NK-92 (cell line): ENCODE measurements around the gene FBL.
"Not testable (repeated sequence)": the region's sequence is repeated elsewhere in the genome, so short reads cannot be mapped to it uniquely, and the experiment has no call there.

ENCODE experiments used
- DNase-seq: peaks from one replicate; lab custom pipeline; 2025; ENCODE audit not compliant: unreplicated experiment; lab: John Stamatoyannopoulos, UW

FBL gene

DNA sequence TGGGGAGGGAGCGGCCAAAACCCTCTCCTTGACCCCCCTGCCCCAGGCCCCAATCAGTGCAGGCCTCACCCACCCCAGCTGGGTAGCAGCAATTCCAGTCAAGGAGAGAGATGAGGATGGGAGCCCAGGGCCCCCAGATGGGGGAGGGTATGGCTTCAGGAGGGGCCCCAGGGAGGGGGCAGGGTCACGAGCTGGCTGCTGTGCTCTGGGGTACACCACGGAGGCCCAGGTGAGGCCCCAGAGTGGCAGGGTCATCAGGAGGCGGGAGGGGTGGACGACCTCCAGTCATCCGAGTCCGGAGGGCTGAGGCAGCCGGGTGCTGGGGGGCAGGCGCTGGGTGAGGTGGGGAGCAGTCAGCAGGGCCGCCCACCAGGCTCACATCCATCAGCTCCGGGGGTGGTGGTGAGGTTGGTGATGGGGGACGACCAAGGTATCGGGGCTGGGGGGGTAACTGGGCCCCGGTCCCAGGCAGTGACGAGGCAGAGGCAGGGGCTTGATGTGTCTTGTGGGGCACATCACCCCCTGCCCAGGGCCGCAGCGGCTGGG is 20.6 kb downstream of the FBL start:
- no peak for DNase-seq

DNA sequence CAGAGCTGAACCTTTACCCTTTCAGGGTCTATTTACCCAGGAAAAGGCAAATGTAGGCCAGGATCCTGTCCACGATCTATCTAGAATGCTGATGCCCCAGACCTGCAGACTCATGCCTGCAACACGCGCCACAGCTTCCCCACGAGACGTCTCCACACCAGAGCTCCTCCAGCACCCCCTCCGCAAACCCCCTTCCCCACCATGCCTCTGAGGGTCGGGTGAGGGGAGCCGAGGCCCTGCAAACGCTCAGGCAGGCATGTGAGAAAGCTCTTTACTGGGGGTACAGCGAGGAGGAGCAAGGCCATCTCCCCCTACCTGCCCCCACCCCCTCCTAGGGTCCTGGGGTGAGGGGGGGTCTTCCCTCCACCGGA is 21.1 kb downstream of the FBL start:
- no peak for DNase-seq

DNA sequence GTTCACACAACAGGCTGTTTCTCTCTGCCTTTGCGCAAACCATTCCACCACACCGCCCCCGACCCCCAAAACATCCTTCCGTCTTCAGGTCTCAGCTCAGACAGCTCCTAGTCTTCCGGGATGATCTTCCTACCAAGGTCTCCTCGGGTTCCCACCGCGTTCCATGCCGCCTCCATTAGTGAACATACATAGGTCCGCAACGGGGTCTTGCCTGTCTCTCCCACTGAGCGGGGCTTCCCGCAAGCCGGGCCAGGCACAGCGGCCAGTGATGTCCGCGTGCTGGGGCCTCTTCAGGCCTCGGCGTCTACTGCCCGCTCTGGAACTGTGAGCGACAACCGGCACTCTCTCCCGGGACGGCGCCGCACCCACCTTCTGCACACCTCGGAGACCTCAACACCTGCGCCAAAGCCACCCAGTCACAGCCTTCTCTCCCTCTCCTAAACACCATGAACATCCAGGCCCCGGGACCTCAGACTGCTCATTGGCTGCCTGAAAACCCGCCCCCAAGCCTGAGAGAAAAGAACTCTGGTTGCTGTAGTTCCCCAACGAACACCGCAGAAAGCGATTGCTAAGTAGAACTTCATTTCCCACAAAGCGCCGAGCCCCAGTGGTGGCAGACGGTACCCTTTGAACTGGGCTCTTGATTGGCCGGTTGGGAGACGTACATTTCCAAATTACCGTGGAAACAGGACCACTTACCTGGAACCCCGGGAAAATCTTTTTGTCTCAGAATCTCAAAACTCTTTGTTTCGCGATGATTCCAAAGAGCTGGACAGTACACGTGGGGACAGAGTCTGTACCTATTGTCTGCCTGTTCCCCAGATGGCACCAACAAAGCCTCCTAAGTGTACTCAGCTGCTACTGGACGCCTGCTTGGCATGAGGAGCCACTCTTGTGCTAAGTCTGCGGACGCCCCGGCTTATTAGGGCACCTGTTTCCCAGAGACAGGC is 21.8 kb downstream of the FBL start:
- DNase-seq = no peak

DNA sequence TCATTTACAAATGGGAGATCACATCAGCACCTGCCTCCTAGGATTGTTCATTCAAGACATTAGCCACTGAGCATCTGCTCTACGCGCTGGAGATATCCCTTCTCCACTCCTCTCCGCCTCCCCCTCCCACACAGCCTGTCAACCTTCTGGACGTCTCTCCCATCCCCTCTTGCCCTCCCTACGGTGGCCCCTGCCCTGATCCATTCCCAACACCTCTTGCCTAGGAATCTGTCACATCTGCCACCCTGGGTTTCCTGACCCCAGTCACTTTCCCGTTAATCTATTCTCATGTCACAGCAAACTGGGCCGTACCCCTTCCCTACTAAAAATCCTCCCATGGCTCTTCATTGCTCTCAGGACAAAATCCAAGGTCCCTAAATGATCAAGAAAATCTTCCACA is 22.5 kb downstream of the FBL start:
- DNase-seq = no peak

GRCh38 chr19:39820696-39821095 is 25.5 kb downstream of the FBL start:
- no peak for DNase-seq

GRCh38 chr19:39819786-39820185 is 26.4 kb downstream of the FBL start:
- DNase-seq = no peak

- DNase-seq = no peak
These were observed 27.5 kb downstream of the FBL start for GRCh38 chr19:39818626-39819097.

- DNase-seq = no peak
These were observed 28.2 kb downstream of the FBL start for GRCh38 chr19:39817888-39818561.

DNA sequence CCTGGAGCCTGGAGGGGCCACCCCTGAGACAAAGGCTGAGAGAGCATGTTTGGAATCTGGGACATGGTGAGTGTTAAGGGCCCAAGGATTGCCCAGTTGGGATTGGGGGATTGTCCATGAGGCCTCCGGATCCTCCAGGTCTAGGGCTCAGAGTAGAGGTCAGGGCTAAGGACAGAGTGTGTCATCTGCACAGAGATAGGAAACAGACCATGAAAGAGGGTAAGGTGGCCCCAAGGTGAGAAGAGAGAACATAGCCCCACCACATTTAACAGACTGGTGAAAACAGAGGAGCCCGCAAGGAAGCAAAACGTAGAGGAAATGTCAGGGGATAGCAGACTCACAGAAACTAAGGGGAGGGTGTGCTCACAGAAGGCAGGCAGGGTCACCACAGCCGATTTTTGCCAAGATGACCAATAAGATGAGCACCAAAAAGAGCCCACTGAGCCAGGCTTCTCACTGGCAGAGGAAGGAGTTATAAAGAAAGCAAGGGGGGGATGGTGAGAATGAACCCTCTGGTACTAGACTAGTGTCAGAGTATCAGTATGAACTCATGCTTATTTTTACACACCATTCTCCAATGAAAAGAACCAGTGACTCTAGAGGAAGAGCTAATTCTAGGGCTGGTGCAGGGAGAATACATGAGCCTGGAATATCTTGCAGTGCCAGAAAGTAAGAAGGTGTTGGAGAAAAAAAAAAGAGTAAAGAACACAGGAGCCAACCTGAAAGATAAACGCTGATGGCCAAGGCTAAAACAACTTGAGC is 29.7 kb downstream of the FBL start:
- no peak for DNase-seq

GRCh38 chr19:39814595-39814994 is 31.6 kb downstream of the FBL start:
- no peak for DNase-seq

DNA sequence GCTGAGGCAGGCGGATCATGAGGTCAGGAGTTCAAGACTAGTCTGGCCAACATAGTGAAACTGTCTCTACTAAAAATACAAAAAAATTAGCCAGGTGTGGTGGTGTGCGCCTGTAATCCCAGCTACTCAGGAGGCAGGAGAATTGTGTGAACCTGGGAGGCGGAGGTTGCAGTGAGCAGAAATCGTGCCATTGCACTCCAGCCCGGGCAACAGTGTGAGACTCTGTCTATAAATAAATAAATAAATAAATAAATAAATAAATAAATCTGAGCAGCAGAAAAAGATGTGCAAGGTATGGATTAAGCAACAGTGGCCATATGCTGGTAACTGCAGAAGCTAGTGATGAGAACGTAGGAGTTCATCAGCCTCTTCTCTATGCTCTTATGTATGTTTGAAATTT is 32.1 kb downstream of the FBL start:
- not testable (repeated sequence) for DNase-seq

GRCh38 chr19:39813264-39813993 is 32.8 kb downstream of the FBL start:
- DNase-seq = no peak

DNA sequence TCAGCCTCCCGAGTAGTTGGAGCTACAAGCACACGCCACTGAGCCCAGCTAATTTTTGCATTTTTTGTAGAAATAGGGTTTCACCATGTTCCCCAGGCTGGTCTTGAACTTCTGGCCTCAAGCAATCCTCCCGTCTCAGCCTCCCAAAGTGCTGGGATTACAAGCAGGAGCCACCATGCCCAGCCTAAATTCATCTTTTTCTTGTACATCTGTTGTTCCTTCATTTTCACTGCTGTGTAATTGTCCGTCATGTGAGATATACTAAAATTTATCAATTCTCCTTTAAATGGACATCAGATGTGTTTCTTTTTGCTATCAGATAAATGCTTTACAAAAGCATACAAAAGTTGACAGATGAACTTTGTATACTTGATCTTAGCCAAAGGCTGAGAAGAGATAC is 35.1 kb downstream of the FBL start:
- DNase-seq = no peak

- no peak for DNase-seq
These were observed 35.8 kb downstream of the FBL start for GRCh38 chr19:39810424-39810823.

DNA sequence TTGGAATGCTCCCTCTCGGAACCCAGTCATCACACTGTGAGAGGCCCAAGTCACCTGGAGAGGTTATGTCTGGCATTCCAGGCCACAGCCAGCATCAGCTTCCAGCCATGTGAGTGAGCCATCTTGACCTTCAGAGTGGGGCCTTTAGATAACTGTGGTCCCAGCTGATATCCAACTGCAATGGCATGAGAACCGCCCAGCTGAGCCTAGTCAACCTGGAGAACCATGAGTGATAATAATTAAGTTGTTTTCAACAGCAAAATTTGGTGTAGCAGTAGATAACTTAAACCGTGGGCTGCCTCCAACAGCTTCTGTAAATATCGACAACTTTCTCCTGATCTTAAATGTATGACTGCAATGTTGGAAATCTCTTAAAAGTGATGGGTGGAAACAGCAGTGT is 36.8 kb downstream of the FBL start:
- DNase-seq = no peak

DNA sequence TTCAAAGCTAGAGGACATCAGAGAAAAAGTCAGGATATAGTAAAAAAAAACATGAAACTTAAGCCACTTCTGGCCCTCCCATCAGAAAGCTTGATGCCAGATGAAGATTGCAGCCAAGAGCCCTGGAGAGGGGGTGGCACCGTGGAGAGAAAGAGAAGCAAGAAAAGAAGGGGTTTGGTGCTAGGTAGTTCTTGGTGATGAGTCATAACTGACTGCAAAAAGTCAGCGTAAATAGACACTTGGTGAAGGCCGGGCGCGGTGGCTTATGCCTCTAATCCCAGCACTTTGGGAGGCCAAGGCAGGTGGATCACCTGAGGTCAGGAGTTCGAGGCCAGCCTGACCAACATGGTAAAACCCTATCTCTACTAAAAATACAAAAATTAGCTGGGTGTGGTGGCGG is 37.5 kb downstream of the FBL start:
- not testable (repeated sequence) for DNase-seq

DNA sequence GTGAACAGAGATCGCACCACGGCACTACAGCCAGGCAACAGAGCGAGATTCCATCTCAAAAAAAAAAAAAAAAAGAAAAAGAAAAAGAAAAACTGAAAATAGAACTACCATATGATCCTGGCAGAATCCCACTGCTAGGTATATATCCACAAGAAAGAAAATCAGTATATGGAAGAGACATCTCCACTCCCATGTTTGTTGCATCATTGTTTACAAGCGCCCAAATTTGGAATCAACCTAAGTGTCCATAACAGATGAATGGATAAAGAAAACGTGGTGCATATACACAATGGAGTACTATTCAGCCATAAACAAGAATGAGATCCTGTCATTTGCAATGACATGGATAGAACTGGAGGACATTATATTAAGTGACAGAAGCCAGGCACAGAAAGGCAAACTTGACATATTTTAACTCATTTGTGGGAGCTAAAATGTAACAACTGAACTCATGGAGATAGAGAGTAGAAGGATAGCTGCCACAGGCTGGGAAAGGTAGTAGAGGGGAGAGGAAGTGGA is 38.3 kb downstream of the FBL start:
- no peak for DNase-seq

GRCh38 chr19:39805104-39805503 is 41.1 kb downstream of the FBL start:
- no peak for DNase-seq

GRCh38 chr19:39802958-39803357 is 43.2 kb downstream of the FBL start:
- DNase-seq = no peak

DNA sequence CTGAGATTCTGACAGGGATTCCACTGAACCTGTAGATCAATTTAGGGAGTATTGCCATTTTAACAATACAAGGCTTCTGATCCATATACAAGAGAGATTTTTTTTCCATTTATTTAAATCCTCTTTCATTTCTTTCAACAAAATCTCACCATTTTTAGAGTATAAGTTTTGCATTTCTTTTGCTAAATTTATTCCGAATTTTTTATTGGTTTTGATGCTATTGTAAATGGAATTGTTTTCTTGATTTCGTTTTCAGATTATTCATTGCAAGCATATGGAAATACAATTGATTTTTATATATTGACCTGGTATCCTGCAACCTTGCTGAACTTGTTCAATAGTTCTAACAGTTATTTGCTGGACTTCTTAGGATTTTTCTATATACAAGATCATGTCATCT is 49.1 kb downstream of the FBL start:
- no peak for DNase-seq
